ENCODE measurements around the gene MAP3K5. TPM values are rescaled to one million over a fixed set of nuclear protein-coding genes. Genes with fewer than 3 reads are reported as not detected.

Gene MAP3K5
- total and polyA plus RNA-seq, 3 donors from 2014 or later, result 21.3 to 55.3 (median 46.1) TPM

DNA sequence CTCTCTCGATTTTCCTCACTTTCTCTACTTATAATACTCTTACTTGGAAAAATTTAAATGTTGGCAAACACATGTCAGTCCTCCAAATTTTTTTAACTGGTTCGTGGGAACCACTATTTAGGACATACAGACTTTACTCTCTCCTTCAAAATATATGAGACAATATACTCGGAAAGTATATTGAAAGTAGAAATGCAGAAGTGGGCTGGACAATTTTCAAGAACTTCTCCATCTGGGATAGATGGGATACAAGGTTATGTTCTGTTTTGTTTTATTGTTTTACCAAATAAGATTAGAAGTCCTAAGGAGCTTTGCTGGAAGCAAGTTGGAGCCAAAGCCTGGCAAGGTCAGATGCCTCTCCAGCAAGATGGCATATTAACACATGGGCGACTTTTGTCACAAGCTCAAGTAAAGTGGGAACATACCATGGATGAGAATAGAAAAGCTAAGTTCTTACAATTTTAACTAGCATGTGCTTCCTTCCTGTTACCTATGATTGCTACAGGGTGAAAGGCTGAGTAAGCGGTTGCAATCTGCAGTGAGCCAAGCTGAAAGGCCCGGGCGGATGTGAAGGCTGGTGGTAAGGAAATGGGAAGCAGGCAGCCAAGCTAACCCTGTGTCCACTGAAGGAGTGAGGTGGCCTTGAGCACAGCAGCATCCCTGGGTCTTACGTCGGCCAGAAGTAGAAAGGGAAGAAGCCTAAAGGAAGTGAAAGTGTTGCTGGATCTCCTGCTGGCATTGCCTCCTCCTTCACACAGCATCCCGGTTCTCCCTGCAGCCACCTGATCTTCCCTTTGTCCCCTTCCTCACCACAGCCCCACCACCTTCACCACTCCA, 7.1 kb downstream of the MAP3K5 start:
- Histone ChIP-seq H3K27ac (no peak overlapping the region), H3K9me3 (no peaks in the 10 kb centered on the region), H3K4me1 (peaks cover 29% of the 10 kb centered on the region), H3K4me3 (no peak overlapping the region), H3K27me3 (no peaks in the 10 kb centered on the region), H3K36me3 (ENCODE audit: low read depth, missing control alignments) (no peaks in the 10 kb centered on the region)
- 50 to 60% methylated on average over 10 of the region's 10 CpGs for WGBS, 2 donors
- TF ChIP-seq, protein P1, sequence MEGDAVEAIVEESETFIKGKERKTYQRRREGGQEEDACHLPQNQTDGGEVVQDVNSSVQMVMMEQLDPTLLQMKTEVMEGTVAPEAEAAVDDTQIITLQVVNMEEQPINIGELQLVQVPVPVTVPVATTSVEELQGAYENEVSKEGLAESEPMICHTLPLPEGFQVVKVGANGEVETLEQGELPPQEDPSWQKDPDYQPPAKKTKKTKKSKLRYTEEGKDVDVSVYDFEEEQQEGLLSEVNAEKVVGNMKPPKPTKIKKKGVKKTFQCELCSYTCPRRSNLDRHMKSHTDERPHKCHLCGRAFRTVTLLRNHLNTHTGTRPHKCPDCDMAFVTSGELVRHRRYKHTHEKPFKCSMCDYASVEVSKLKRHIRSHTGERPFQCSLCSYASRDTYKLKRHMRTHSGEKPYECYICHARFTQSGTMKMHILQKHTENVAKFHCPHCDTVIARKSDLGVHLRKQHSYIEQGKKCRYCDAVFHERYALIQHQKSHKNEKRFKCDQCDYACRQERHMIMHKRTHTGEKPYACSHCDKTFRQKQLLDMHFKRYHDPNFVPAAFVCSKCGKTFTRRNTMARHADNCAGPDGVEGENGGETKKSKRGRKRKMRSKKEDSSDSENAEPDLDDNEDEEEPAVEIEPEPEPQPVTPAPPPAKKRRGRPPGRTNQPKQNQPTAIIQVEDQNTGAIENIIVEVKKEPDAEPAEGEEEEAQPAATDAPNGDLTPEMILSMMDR (IDR thresholded peaks at IDR 0.05), result no peak
- TF ChIP-seq POLR2A (IDR thresholded peaks at IDR 0.05), result no peak
- DNase-seq, result peak; percentile 58
- intact Hi-C loops (cut with DNase I; ENCODE audit: low total_unique reads), result no loop called here

DNA sequence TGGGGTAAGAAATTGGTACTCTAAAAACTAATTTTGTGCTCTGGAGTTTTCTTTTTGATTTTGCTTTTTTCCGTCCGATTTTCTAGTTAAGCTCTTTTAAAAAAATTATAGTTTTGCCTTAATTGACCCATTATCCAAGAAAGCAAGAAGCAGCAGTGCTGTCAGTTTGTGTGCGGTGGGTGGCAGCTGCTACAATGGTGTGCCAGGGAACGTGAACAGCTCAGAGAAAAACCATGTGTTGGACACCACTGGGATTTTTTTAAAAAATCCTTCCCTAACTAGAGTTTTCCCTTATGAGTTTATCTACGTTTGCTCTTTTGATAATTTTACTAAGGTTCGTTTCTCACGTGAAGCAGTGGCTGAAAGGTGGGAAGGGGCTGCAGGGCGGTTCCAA, 8.0 kb downstream of the MAP3K5 start:
- Histone ChIP-seq H3K4me1 (peaks cover 24% of the 10 kb centered on the region), H3K27ac (no peak overlapping the region), H3K36me3 (ENCODE audit: low read depth, missing control alignments) (no peaks in the 10 kb centered on the region), H3K9me3 (no peaks in the 10 kb centered on the region), H3K4me3 (no peak overlapping the region), H3K27me3 (no peaks in the 10 kb centered on the region)
- TF ChIP-seq, protein P1 (IDR thresholded peaks at IDR 0.05), result no peak
- no peak for TF ChIP-seq POLR2A (IDR thresholded peaks at IDR 0.05)
- DNase-seq, result no peak
- WGBS, 2 donors, result 80 to 85% methylated on average over 8 of the region's 8 CpGs
- intact Hi-C loops (cut with DNase I; ENCODE audit: low total_unique reads), result no loop called here

DNA sequence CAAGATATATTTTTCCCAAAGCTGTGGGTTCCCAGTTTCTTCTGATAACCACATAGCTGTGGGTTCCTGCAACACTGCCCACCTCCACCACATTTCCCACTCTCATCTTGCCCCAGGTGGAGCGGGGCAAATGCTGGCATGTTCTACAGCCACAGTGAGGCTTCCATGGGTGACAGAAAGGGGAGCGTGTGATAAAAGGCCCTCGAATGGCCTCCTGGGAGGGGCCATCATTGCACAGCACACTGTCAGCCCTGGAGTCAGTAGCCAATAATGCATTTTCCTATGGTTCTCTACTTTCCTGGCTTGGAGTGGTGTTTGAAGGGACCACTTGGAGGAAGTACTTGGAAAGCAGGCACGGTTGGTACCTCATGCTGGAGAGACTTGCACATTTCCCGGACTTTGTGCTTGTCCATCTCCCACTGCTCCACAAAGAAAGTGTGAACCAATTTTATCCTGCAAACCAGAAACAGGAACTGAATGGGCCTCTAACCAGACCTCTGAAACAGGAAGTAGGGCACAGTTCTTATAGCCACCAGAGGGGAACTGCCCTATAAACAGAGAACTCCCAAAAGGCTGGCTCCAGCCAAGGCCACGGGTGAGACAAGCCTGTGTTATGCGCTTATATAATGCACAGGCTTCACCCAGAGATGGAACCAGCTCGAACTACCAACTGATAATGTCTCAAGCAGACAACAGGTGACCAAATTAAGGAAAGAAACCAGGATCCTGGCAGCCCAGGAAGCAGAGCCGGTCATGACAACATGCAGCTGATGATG, 8.6 kb downstream of the MAP3K5 start:
- Histone ChIP-seq H3K4me1 (peaks cover 24% of the 10 kb centered on the region), H3K27ac (no peak overlapping the region)

DNA sequence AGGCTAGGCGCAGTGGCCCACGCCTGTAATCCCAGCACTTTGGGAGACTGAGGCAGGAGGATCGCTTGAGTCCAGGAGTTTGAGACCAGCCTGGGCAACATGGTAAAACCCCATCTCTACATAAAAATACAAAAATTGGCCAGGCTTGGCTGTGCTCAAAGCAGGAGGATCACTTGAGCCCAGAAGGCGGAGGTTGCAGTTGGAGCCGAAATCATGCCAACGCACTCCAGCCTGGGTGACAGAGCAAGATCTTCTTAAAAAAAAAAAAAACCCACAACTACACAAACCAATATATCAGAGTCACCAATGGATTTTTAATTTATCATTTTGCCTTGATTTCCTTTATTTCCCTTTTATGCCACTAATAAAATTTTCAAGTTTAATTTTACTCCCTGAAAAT, 9.3 kb downstream of the MAP3K5 start:
- no peak for DNase-seq
- H3K27me3 ChIP-seq, result no peaks in the 10 kb centered on the region
- intact Hi-C loops (cut with DNase I; ENCODE audit: low total_unique reads), result no loop called here
- H3K27ac ChIP-seq, result no peak overlapping the region
- 96 to 97% methylated on average over 6 of the region's 6 CpGs for WGBS, 2 donors
- peaks cover 24% of the 10 kb centered on the region for H3K4me1 ChIP-seq
- TF ChIP-seq, protein P1 (IDR thresholded peaks at IDR 0.05), result no peak
- no peak for TF ChIP-seq POLR2A (IDR thresholded peaks at IDR 0.05)
- H3K4me3 ChIP-seq, result no peak overlapping the region
- no peaks in the 10 kb centered on the region for H3K9me3 ChIP-seq
- H3K36me3 ChIP-seq (ENCODE audit: low read depth, missing control alignments), result no peaks in the 10 kb centered on the region

More for the DNA sequence above, 8.6 kb downstream of the MAP3K5 start:
- no peaks in the 10 kb centered on the region for H3K36me3 ChIP-seq (ENCODE audit: low read depth, missing control alignments)
- TF ChIP-seq, protein P1 (IDR thresholded peaks at IDR 0.05), result no peak
- TF ChIP-seq POLR2A (IDR thresholded peaks at IDR 0.05), result no peak
- no peak overlapping the region for H3K4me3 ChIP-seq
- DNase-seq, result no peak
- no peaks in the 10 kb centered on the region for H3K9me3 ChIP-seq
- H3K27me3 ChIP-seq, result no peaks in the 10 kb centered on the region
- WGBS, 2 donors, result 75 to 78% methylated on average over 9 of the region's 9 CpGs
- intact Hi-C loops (cut with DNase I; ENCODE audit: low total_unique reads), result no loop called here
